Measurements from ENCODE around the gene IGFL2.
A peak's percentile ranks its signal among the peaks of the same experiment; 100 is the strongest.
"Not testable (repeated sequence)": the region's sequence is repeated elsewhere in the genome, so short reads cannot be mapped to it uniquely, and the experiment has no call there.

The IGFL2 gene

GRCh38 chr19:46191972-46192371, 43.9 kb downstream of the IGFL2 start:
- peak; percentile 6 for DNase-seq

GRCh38 chr19:46192626-46192991, 44.6 kb downstream of the IGFL2 start:
- not testable (repeated sequence) for DNase-seq

- DNase-seq, result peak; percentile 52
Observed at GRCh38 chr19:46192992-46193650, 45.1 kb downstream of the IGFL2 start.

GRCh38 chr19:46193678-46194077, 45.6 kb downstream of the IGFL2 start:
- DNase-seq, result peak; percentile 20

GRCh38 chr19:46195104-46195503, 47.1 kb downstream of the IGFL2 start:
- DNase-seq, result no peak

- not testable (repeated sequence) for DNase-seq
Observed at GRCh38 chr19:46195919-46196318, 47.9 kb downstream of the IGFL2 start.

- no peak for DNase-seq
Observed at GRCh38 chr19:46196410-46197124, 48.5 kb downstream of the IGFL2 start.

DNA sequence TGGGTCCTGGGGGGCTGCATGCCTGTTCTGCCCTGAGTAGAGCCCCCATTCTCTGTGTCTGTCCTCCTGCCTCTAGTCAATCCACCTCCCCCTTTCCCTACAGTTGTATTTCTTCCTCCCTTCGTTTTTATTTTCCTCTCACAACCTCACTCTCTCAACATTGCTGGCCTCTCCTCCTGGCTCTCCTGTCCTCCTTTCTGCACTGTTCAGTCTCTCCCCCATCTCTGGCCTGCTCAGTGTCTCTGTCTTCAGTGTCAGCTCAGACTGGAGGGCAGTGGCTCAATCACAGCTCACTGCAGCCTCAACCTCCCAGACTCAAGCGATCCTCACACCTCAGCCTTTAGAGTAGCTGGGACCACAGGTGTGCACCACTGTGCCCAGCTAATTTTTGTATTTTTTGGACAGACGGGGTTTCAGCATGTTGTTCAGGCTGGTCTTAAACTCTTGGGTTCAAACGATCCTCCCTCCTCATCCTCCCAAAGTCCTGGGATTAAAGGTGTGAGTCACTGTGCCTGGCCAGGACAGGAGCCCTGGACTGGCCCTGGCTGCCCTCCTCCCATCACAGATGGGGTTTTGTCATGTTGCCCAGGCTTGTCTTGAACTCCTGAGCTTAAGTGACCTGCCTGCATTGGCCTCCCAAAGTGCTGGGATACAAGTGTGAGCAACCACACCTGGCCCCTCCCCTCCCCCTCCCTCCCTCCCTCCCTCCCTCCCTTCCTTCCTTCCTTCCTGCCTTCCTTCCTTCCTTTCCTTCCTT, 49.5 kb downstream of the IGFL2 start:
- DNase-seq, result no peak

GRCh38 chr19:46198756-46199155, 50.7 kb downstream of the IGFL2 start:
- no peak for DNase-seq

DNA sequence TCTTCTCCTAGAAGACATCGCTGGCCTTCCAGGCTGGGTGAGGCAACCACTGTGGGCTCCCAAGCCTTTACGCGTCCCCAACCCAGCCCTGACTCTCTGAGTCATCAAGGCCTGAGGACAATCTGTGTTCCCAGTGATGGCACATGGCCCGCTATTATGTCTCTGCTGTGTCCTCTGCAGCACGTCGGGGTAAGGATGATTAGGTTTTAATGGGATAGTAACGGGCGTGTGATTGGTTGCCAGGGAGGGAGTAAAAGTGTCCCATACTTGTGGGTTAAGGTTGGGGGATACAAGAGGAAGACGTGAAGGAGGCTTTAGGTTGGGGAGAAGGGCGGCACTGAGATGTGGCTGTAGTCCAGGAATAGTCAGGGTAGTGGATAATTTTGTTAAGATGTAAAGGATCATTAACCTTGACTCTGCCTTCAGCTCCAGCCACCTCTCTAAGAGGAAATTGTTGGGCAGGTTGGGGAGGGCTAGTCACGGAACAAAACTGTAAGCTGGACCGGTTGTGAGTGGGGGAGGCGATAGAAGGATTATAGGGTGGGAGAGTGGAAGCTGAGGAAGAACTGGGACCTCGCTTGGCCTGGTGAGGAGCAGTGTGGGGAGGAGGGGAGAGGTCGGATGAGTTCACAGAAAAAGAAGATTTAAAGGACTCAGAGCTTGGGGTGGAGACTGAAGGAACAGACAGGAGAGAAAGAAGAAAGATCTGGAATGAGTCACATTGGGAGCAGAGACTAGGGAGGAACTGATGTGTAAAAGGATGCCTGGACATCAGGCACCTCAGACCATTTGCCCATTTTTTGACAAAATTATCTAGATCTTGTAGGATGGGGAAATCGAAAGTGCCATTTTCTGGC, 53.6 kb downstream of the IGFL2 start:
- no peak for DNase-seq

DNA sequence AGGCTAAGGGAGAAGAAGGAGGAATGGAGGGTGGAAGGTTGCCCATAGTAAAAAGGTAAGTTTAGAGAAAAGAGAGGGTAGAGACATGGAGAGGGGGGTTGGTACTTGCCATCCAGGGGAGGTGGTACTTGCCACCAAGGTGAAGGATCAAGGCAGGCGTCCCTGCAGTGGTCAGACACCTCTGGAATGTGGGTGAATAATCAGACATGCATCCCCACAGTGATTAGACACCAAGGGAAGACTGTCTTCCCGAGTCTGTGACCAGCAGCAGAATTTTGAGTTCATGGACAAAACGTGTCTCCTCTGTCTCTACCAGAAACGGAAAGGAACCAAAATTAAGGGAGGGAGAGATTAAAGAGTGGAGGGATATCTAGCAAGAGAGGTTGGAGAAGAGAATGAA, 54.4 kb downstream of the IGFL2 start:
- DNase-seq, result no peak

DNA sequence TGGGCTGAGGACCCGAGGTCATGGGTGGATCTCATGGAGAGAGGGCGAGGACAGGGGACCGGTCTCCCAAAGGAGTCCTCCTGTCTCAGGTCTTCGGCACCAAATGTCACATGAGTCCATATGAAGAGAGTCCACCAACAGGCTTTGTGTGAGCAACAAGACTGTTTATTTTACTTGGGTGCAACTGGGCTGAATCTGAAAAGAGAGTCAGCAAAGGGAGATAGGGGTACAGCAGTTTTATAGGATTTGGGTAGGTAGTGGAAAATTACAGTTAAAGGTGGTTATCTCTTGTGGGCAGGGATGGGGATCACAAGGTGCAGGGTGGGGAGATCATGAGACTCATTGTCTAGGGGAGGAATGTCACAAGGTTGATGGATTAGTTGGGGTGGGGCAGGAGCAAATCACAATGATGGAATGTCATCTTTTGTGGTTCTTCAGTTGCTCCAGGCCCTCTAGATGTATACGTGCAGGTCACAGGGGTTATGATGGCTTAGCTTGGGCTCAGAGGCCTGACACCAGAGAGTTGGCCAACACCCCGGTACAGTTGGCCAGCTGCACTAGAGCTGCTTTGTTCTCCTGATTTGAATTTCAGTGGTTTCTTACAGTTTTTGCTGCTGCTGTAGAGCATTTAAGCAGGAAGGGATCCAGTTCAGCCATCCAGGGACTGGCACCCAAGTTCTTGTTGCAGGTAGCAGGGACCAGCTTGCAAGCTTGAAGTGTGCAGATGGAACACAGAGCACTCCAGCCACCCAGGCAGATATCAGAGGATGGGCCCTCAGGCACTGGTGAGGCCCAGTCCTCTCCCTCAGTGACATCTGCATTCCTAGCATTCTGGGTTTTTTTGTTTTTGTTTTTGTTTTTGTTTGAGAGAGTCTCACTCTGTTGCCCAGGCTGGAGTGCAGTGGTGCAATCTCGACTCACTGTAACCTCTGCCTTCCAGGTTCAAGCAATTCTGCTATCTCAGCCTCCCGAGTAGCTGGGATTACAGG, 55.1 kb downstream of the IGFL2 start:
- DNase-seq, result no peak

DNA sequence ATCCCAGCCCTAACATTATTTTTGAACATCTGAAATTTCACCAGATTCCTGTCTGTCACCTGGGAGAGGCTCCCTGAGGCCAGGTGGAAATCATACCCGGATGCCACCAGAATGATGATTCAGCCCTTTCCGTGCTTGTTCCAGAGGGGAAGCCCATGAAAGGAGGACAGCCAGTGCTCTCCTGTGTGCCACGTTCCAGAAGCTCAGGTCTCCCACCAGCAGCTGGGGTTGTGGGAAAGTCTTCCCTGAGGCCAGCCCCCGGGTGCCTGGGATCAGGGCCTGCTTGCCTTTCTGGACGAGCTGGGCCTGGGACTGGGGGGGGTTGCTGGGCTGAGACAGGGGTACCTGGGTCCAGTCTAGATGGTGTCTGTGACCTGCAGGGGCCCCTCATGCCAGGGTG, 56.0 kb downstream of the IGFL2 start:
- no peak for DNase-seq

- DNase-seq, result no peak
Observed at GRCh38 chr19:46205183-46205984, 57.3 kb downstream of the IGFL2 start.

DNA sequence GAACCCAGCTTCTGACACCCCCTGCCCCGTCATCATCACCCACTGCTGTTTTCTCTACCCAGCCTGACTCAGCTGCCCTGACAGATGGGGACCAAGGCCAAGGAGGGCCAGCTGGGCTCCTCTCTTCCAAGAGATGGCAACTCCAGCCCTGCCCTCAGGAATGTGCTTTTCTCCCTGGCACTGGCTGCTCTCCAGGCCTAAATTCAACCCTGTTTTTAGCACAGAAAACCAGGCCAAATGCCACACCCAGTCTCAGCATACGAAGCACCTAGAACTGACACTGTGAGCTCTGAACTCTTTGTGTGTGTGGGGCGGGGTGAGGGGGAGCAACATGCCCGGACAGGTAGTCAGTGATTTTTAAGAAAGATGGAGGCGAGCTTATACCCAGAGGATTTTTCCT, 58.1 kb downstream of the IGFL2 start:
- no peak for DNase-seq

DNA sequence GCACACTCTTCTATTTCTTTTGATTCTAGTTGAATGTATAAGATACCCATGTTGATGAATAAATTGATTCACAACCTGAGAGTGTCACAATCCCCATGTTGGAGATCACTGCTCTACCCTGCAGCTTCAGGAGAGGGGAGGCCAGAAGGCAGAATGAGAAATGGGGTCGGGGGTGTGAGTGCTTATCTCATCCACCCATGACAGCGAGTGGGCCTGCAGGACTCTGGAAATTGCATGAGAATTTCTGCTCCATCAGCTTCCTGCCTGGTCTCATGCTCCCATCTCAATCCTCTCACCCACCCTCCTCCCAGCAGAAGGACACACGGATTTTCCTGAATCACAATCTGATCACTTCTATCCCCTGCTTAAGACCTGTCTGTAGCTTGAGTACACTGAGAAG, 58.6 kb downstream of the IGFL2 start:
- no peak for DNase-seq

GRCh38 chr19:46207858-46208257, 59.8 kb downstream of the IGFL2 start:
- DNase-seq, result not testable (repeated sequence)

DNA sequence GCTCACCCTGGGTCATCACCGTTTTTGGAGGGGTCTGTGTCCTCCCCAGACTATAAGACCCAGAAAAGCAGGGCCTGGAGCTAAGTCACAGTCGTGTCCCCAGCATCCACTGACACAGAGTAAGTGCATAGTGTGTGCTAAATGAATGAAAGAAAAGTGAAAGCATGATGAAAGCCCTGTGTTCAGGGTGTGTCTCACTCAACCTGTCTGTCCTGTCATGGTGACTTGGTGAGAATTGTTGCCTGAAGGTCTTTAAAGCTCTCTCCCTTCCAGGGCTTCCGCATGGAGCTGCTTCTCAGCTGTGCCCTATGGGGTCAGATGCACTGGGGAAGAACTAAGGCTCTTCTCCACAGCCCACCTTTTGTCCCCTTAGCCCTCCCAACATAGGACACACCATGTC, 61.0 kb downstream of the IGFL2 start:
- DNase-seq, result no peak

- DNase-seq, result no peak
Observed at GRCh38 chr19:46209472-46209871, 61.4 kb downstream of the IGFL2 start.

- no peak for DNase-seq
Observed at GRCh38 chr19:46210669-46211068, 62.6 kb downstream of the IGFL2 start.

Data from GF-D8 (cell line).